RCC 7860 (cell line): ENCODE data around the gene MUC5AC.

Experiments
- DNase-seq: peaks from one replicate; pipeline ENCODE4 v3.0.0-alpha.2; 2015; ENCODE audit warnings: low spot score
- FAIRE-seq: peaks from 2 replicates; lab custom pipeline; 2012; peaks lifted over from hg19 to GRCh38; lab: Jason Lieb, UNC

MUC5AC gene

DNA sequence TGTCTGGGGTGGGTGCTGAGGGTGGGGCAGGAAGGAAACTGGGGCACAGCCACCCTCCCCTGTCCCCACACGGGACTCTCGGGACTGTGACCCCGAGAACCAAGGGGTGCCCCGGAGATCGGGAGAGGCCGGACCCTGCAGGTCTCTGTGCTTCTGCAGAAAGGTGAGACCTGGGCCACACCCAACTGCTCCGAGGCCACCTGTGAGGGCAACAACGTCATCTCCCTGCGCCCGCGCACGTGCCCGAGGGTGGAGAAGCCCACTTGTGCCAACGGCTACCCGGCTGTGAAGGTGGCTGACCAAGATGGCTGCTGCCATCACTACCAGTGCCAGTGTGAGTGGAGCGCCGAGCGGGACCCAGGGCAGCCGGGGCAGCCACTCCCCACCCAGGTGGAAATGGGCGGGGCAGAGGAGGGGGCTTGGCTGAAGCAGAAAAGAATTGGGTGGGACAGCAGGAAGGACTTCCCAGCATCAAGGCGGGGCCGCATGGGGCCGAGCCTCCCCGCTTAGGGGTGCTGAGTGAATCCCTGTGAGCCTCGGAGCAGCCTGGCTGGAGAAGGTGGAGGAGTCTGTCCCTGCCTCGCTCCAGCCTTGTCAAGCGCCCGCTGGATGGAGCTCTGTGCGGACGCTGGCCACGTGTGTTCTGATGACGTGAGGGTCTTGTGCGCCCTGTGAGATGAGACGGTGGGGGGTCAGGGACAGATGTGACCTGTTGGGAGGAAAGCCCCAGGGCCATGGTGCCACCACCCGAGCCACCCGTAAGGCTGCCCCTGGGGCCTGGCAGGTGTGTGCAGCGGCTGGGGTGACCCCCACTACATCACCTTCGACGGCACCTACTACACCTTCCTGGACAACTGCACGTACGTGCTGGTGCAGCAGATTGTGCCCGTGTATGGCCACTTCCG is 35.8 kb downstream of the MUC5AC start:
- DNase-seq (no peak), FAIRE-seq (no peak)

DNA sequence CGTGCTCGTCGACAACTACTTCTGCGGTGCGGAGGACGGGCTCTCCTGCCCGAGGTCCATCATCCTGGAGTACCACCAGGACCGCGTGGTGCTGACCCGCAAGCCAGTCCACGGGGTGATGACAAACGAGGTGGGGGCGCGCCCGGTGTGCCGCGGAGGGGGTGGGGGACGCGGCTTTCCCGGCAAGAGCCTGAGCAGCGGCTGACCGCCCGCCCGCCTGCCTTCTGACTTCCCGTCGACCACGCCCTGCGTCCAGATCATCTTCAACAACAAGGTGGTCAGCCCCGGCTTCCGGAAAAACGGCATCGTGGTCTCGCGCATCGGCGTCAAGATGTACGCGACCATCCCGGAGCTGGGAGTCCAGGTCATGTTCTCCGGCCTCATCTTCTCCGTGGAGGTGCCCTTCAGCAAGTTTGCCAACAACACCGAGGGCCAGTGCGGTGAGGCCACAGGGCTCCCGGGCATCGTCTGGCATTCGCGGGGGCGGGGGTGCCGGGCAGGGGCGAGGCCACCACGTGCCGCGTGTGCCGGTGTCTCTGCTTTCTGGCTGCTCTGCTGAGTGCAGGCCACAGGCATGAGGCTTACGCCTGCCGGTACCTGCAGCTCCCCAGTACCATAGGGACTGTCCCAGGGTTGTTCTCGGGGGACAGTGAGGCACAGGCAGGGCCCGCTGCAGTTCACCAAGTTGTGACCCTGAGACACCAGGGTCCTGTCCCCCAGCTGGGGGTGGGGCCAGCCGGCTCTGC is 36.7 kb downstream of the MUC5AC start:
- FAIRE-seq, result no peak
- DNase-seq, result no peak

DNA sequence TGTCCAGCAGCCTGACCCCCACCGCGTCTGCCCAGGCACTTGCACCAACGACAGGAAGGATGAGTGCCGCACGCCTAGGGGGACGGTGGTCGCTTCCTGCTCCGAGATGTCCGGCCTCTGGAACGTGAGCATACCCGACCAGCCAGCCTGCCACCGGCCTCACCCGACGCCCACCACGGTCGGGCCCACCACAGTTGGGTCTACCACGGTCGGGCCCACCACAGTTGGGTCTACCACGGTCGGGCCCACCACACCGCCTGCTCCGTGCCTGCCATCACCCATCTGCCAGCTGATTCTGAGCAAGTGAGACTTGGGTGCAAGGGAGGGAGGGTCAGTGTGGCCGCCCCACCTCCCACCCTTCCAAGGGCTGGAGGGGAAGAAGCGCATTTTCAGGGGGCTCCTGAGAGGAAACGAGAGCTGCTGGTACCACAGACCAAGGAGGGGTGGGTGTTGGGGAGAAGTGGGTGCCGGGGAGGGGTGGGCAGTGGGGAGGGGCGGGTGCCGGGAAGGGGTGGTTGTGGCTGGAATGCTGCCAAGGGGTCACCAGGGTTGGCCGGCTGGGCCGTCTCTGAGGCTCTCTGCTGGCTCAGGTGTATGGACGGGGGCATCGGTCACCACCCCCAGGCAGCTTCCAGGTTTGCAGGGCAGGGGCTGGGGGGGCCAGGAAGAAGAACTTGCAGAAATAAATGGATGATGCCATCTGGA is 37.4 kb downstream of the MUC5AC start:
- no peak for DNase-seq
- no peak for FAIRE-seq

DNA sequence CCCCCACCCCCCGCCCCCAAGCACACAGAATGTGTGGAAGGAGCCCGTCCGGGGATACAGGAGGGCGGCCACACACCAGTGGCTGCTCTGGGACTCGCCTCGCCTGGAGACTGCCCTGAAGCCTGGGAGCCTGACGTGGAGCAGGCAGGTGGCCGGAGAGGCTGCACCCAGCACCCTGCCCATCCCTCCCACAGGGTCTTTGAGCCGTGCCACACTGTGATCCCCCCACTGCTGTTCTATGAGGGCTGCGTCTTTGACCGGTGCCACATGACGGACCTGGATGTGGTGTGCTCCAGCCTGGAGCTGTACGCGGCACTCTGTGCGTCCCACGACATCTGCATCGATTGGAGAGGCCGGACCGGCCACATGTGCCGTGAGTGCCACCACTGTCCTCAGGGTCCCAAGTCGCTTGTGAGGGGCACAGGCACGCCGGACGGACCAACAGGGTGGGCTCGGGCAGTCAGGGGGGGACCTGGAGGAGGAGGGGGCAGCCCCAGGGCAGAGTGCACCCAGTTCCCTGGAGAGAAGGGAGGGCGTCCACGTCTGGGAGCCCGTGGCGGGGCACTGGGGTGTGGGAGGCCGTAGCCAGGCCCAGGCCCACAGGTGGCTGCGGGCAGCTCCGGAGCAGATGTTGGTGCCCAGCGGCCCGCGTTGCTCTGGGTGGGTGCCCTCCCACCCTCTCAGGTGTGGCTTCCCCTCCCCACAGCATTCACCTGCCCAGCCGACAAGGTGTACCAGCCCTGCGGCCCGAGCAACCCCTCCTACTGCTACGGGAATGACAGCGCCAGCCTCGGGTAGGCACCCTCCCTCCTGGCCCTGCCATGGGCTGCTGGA is 38.1 kb downstream of the MUC5AC start:
- DNase-seq (no peak), FAIRE-seq (no peak)

DNA sequence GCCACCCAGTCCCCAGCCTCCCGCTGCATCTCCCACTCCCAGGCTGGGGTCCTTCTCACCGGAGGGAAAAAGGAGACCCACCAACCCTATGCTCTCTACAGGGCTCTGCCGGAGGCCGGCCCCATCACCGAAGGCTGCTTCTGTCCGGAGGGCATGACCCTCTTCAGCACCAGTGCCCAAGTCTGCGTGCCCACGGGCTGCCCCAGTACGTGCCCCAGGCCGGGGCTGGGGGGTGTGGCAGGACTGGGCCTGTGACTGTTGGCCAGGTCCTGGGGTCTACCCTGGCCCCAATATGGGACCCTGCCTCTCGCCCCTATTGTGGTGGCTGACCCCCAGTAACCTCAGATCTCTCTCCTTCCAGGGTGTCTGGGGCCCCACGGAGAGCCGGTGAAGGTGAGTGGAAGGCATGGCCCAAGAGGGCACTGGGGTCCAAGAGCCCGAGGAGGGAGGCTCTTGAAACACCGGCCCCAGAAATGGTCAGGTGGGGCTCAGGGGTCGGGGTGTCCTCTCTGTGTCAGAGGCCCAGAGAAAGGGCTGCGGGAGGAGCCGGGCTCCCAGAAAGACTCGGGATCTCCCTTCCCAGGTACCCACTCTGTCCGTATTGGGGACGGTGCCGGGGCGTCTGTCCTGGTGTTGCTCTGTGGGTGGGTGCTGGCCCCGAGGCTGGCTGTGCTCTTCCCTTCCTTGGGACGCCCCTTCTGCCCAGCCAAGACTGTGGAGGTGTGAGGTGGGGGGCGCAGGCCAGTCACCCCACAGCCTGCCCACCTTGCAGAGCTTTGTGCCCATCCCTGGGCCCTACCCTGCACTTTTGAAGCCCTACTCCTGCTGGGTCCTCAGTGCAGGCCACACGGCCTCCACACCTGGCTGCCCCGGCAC is 39.0 kb downstream of the MUC5AC start:
- FAIRE-seq (no peak), DNase-seq (no peak)

DNA sequence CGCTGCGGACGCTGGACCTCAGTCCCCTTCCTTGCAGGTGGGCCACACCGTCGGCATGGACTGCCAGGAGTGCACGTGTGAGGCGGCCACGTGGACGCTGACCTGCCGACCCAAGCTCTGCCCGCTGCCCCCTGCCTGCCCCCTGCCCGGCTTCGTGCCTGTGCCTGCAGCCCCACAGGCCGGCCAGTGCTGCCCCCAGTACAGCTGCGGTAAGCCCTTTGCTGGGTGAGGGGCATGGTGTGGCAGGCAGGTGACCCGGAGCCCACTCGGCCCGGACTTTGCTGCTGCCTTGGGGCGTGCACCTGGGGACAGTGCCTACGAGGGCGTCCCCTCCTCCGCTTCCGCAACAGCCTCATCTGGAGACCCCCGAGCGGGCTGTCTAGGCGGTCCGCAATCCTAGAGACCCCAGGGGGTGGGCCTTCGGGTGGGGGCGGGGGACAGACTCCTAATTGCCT is 39.7 kb downstream of the MUC5AC start:
- DNase-seq (no peak), FAIRE-seq (no peak)

DNA sequence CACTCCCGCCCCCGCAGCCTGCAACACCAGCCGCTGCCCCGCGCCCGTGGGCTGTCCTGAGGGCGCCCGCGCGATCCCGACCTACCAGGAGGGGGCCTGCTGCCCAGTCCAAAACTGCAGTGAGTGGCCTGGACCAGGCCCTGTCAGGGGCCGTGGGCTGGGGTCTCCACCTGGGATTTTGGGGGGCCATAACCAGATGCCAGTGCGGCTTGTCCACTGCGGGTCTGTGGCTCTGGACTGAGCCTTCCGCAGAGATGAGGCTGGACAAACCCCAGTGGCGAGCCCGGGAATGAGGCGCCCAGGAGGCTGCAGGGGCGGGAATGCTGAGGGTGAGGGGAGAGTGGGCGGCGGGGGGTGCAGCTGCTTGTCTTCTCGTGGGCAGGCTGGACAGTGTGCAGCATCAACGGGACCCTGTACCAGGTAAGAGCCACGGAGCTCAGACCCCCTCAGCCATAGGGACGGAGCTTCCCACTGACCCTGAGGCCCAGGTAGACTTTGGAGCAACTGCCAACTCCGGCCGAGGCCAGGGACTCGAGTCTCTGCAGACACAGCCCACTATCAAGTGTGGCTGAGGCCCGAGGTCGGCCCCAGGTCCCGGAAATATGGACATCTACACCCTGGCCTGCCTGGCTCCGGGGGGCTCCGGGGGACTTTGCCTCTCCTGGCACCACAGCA is 40.3 kb downstream of the MUC5AC start:
- FAIRE-seq, result no peak
- DNase-seq, result no peak

DNA sequence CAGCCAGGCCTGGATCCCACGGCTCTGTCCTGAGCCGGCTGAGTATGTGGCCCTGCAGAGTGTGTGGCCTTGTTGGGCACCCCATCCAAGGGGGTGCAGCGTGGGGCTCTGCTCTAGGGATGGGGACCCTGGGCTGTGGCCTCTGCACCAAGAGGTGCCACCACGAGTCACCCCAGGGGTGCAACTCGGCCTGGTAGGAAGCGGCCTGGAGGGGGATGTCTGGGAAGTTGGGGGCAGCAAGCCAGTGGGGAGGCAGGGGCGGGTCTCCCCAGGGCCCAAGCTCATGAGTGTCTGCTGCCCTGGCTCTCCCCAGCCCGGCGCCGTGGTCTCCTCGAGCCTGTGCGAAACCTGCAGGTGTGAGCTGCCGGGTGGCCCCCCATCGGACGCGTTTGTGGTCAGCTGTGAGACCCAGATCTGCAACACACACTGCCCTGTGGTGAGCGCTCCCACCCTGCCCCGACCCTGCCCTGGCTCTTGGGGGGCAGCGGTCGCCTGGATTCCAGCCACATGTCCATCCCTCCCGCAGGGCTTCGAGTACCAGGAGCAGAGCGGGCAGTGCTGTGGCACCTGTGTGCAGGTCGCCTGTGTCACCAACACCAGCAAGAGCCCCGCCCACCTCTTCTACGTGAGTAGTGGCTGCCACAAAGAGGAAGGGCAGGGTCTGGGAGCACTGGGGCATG is 40.9 kb downstream of the MUC5AC start:
- FAIRE-seq (no peak), DNase-seq (no peak)

DNA sequence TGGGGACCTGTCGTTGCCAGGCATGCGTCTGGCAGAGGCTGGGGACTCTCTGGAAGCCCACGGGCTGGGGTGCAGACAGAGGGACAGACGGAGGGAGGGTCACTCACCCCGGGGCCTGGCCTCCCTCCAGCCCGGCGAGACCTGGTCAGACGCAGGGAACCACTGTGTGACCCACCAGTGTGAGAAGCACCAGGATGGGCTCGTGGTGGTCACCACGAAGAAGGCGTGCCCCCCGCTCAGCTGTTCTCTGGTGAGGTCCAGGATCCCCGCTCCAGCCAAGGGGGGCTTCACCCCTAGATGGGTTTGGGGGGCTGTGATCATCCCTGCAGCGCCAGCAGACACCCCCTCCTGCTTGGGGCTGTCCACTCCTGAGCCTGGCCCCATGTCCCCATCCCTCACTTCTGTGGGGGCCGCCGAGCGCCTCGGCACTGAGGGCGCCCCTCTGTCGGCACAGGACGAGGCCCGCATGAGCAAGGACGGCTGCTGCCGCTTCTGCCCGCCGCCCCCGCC is 41.5 kb downstream of the MUC5AC start:
- DNase-seq (no peak), FAIRE-seq (no peak)

DNA sequence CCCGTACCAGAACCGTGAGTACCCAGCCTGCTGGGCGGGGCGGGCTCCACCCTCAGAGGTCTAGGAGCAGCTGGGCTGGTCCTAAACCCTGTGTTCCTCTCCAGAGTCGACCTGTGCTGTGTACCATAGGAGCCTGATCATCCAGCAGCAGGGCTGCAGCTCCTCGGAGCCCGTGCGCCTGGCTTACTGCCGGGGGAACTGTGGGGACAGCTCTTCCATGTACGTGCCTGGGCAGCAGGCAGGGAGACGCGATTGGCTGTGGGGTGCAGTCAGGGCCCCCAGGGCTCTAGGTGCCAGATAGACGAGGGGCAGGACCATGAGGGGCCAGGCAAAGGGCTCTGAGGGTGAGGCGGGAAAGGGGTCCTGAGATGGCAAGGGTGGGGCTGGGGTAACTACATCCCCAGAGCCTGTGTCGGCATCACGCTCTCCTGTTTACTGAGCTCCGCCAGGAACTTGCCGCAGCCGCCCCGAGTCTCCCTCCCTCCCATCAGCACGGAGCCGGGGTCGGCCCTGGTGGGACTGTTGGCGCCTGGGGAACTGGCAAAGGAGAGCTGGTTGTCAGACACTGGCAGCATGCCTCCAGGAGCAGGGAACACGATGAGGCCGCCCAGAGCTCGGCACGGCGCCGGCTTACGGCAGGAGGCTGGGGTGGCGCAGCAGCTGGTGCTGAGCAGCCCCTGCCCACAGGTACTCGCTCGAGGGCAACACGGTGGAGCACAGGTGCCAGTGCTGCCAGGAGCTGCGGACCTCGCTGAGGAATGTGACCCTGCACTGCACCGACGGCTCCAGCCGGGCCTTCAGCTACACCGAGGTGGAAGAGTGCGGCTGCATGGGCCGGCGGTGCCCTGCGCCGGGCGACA is 42.2 kb downstream of the MUC5AC start:
- DNase-seq (no peak), FAIRE-seq (no peak)

DNA sequence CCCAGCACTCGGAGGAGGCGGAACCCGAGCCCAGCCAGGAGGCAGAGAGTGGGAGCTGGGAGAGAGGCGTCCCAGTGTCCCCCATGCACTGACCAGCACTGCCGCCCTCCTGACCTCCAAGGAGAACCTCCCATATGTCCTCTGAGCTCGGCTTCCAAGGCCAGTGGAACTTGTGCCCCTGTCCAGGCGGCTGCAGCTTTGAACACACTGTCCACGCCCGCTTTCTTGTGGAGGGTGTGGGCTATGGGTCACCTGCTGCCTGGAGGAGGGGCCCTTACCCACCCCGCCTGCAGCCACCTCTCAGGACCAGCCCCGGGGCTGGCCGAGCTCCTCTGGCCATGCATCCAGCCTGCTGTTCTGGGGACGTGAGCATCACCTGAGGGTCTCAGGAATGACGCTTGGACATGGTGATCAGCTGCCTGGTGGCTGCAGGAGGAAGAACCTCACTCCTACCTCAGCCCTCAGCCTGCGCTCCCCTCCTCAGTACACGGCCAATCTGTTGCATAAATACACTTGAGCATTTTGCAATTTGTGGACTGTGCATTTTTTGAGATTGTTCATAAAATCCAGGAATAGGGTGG is 42.9 kb downstream of the MUC5AC start:
- FAIRE-seq (no peak), DNase-seq (no peak)

DNA sequence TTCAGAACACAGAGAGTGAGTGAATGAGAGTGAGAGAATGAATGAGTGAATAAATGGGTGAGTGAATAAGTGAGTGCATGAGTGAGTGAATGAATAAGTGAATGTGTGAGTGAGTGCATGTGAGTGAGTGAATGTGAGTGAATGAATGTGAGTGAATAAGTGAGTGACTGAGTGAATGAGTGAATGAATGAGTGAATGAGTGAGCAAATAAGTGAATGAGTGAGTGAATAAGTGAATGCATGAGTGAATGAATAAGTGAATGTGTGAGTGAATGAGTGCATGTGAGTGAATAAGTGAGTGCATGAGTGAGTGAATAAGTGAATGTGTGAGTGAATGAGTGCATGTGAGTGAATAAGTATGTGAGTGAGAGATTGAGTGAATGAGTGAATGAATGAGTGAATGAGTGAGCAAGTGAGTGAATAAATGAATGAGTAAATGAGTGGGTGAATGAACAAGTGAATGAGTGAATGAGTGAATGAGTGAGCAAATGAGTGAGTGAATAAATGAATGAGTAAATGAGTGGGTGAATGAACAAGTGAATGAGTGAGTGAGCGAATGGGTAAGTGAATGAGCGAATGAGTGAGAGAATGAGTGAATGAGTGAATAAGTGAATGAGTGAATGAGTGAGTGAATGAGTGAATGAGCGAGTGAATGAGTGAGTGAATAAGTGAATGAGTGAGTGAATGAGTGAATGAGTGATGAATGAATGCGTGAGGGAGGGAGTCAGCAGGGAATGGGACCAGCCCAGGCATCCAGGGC is 43.8 kb downstream of the MUC5AC start:
- no peak for FAIRE-seq
- DNase-seq, result no peak

DNA sequence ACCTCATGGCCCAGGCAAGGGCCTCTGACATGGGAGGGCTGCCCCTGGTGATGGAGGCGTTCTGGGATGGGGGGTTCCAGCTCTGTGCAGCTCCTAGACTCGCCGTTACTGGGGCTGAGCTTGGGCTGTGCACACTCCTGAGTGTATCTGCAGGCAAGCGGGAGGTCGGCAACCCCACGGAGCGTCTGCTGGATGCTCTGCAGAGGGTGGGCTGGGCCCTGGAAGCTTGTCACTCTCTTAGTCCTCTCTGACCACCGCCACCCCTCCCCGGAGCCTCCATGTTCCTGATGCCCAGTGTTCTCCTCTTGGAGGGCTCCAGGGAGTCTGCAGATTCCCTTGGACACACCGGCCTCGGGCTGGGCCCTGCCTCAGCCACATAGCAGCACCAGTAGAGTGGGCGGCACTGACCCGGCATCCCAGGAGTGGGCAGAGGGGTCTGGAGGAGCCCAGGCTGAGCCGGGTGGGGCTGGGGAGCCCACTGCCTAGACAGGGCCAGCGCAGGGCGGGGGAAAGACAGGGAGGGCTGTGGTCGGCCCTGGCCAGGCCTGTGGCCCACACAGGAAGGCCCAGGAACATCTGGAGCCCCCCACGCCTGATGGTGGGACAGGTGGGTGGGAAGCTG is 44.5 kb downstream of the MUC5AC start:
- DNase-seq (no peak), FAIRE-seq (no peak)

DNA sequence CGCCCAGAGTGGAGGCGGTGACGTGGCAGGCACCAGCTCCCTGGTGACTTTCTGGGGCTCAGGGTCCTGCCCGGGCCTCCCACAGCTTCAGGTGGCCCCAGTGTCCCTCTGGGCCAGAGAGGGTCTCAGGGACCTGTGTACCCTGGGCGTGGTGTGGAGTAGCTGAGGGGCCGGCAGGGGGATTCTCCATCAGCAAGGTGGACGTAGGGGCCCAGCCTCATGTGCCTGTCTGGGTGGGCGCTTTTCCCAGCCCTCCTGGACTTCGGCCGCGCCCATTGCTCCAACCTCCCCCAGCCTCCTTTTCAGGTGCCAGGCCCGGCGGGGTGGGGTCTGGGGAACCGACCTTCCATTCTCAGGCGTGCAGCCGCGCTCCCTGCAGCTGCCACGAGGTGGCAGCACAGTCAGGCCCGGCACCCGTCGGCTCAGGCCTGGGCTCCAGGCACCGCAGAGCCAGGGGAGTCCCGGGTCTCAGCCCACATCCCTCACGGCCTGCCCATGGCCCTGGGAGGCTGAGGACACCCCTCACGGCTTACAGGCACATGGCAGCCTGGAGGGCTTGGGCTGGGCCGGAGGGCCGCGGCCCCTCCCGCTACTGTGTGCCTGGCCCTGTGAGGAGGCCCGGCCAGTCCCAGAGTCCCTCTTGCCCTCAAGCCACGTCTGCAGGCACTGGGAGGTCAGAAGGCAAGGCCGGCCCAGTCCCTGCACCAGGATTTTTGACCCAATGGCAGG is 45.2 kb downstream of the MUC5AC start:
- DNase-seq, result peak; percentile 6
- no peak for FAIRE-seq
